NCI-H748 treated with DMSO at 0.1 percent for 48 hours (cell line): ENCODE measurements around the gene RFC1.
"Not testable (repeated sequence)": the region's sequence is repeated elsewhere in the genome, so short reads cannot be mapped to it uniquely, and the experiment has no call there.

ENCODE experiments used
- DNase-seq: peaks from one replicate; lab custom pipeline; 2025; lab: John Stamatoyannopoulos, UW

Gene RFC1

DNA sequence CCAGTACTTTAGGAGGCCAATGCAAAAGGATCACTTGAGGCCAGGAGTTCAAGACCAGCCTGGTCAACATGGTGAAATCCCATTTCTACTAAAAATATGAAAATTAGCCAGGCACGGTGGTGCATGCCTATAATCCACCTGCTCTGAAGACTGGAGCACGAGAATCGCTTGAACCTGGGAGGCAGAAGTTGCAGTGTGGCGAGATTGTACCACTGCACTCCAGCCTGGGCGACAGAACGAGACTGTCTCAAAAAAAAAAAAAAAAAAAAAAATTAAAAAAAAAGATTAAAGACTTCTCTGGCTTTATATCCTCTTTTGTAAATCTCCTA lies 13.0 kb downstream of the RFC1 start:
- DNase-seq, result not testable (repeated sequence)

DNA sequence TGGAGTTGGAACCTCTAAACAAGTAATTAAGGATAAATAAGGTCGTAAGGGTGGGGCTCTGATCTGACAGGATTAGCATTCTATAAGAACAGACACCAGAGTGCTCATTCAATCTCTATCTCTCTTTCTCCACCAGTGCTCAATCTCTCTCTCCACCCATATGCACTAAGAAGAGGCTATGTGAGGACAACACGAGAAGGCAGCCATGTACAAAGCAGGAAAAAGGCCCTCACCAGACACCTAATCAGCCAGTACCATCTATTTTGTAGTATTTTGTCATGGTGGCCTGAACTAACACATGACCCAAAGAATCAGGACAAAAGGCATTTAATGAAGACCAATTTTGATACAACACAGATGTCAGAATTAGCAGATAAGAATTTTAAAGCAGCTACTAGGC lies 16.8 kb downstream of the RFC1 start:
- no peak for DNase-seq

DNA sequence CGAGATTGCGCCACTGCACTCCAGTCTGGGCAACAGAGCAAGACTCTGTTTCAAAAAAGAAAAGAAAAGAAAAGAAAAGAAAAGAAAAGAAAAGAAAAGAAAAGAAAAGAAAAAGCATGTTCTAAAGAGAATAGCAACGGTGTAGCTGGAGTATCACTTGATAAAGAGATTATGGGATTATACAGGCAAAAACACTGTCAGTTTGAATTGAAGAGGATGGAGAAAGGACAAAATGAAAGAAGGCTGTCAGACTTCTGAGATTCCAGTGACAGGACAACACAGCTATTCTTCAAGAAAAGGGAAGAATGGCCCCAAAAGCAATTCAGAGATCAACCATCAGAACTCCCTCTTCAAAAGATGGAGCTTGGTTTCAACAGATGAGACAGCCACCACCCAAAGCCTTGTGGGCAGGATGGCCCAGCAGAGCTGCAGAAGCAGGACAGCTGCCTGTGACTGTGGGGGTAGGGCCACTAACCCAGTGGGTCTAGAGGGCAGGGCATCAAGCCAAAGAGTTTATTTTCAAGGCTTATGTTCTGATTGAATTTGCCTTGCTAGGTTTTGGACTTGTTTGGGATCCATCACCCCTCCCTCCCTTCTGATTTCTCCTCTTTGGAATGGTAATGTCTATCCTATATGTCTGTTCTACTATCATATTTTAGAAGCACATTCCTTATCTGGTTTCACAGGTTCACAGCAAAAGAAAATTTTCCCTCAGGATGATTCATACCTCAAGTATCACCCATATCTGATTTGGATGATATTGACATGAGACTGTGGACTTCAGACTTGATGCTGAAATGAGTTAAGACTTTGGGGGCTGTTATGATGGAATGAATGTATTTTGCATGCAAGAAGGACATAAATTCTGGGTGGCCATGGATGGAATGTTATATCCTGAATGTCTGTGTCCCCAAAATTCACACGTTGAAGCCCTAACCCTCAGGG lies 17.5 kb downstream of the RFC1 start:
- DNase-seq, result no peak

DNA sequence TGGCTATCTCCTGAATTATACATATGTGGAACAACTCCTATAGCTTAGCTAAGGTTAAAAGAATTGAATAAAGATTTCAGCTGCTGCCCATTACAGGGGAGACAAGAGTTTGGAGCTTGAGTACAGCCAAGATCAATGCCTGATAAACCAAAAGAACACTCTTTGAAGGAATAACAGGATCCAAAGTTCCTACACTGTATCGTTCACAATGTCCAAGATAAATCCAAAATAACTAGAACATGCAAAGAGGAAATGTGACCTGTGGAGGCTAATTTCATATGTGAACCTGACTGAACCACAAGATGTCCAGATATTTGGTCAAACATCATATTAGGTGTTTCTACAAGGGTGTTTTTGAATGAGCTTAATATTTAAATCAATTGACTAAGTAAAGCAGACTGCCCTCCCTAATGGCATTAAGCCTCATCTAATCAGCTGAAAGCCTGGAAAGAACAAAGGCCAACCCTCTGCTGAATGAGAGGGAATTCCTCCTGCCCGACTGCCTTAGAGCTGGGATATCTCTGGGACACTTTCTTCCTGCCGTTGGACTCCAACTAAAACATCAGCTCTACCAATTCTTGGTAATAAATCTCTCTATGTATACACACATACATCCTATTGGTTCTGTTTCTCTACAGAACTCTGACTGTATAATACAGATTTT lies 19.2 kb downstream of the RFC1 start:
- DNase-seq, result no peak

DNA sequence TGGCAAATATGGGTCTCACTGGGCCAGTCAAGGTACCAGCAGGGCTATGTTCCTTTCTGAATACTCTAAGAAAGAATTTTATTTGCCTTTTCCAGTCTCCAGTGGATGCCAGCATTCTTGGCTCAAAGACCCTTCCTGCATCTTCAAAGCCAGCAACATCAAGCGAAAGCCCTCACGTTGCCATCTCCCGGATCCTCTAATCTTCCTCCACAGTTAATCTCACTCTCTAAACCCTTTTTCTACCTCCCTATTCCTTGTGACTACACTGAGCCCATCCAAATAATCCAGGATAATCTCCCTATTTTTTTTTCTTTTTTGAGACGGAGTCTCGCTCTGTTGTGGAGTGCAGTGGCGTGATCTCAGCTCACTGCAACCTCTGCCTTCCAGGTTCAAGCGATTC lies 23.4 kb downstream of the RFC1 start:
- no peak for DNase-seq

DNA sequence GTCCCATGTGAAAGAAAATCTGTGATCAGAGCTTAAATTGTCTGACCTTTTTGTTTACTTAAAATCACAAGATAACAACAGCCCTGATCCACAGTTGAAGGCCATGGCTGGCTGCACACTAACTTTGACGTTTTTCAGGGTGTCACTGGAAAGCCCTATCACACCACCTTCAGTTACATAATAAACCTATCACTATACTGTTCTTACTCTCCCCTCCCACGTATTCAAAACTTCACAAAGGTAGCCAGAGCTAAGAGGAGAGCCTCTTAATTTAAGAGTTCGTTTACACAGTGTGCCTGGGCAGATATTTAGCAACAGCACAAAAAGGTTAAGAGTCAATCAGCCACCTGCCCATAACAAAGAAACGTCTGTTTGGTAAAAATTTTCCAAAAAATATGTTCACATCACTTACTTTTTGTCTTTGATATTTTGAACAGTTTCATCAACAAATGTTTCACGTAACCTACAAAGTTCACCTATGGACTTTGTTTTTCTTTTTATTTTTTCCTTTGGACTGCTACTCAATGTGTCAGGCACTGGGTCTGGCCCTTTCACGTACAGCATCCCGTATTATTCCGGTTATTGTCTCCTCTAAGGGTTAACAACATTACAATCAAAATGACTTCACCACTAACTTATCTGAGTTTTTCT lies 25.0 kb downstream of the RFC1 start:
- no peak for DNase-seq

DNA sequence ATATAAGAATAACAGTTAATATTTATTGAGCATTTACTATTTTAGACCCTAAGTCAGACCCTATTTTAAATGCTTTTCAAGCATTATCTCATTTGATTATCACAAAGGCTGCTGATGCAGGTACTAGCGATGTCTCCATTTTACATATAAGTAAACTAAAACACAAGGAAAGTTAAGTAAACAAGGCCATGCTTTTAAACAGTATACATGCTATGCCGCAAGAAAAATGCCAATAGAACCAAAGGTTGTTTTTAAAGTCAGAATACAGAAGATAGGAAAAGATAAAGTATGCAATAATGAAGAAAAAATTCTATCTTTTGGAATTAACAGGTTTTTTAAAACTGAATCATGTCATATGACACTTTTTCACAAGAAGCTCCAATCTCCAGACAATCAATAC lies 26.2 kb downstream of the RFC1 start:
- DNase-seq, result no peak

DNA sequence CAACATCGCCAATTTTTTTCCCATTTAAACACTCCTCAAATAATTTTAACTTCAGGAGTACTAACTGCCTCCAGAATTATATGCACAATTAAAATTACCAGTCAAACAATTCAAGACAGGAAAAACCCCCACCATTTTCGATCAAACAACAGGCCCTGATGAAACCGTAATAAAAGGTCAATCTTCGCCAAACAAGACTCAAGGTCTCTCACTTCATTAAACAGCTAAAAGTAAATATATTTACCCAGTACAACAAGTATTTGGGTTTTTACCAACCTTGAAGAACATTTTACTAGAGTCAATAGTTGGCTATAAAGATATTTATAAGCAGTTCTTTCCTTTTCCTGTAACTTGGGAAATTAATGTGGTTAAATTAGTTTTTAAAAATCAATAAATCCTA lies 28.3 kb downstream of the RFC1 start:
- no peak for DNase-seq

DNA sequence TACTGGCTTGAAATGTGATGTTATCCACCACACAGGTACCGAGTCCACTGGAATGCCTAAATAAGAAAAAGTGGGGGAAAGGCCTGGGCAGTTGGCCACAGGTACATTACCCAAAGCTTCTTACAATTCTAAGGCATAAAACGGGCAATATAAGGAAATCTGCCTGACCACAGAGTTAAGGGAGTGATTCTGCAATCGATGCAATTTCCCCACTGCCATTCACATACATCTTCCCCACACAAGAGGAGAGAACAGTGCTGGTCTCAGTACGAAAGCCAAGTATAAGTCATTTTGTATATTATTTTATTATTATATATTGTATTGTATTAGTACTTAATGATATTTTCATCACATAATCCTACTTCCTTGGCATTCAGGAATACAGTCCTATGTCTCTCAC lies 30.6 kb downstream of the RFC1 start:
- no peak for DNase-seq

DNA sequence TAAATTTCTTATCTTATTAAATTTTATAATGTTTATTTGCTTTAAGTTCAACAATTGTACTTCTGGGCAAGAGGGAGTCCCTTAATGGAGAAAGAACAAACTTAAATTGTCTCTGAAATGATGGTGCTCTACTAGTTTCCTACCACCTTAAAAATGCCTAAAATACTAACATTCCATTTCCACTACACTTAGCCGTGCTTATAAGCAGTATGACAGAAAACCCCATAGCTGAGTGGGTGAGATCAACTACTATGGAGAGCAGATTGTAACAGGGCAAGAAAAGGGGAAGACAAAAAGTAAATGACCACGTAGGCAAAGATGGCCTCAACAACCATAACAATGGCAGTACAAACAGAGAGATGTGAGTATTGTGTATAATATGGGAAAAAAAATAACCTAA lies 35.0 kb downstream of the RFC1 start:
- DNase-seq, result no peak

DNA sequence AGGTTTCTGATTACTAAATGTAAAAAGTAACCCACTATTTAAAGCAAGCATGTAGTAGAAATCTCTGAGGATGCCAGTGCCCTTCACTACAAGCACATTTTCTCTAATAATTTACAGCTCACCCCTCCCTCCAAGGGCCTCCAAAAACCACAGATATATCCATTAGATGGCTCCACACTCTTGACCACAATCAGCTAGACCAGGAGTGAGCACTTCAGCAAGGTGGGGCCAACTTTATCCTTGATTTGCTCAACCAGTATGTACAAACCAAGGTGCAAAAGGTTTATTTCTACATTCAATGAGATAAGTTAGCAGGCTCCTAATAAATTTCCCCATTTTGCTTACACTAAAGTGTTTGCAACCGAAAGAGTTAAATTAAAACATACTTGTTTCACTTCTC lies 35.8 kb downstream of the RFC1 start:
- no peak for DNase-seq

DNA sequence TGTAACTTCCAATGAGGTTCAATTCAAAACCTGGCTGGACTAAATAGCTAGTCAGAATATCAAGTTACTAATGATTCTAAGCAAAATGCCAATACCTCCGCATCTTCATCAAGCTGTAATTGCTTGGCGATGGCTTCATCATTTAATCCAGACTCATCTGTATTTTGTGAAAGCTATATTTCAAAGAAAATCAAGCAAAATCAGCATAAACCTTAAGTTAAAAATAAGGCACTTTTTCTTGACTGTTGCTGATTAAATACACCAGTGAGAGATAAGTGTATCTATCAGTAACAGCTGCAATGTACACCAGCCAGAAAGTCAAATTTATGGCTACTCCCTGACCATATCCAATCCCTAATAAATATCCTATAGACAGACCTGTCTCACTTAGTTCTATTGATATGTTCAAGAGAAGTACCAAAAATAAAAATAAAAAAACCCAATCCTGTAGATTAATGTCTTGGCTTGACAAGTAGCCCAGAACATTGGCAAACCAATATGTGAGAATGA lies 39.6 kb downstream of the RFC1 start:
- DNase-seq, result no peak

DNA sequence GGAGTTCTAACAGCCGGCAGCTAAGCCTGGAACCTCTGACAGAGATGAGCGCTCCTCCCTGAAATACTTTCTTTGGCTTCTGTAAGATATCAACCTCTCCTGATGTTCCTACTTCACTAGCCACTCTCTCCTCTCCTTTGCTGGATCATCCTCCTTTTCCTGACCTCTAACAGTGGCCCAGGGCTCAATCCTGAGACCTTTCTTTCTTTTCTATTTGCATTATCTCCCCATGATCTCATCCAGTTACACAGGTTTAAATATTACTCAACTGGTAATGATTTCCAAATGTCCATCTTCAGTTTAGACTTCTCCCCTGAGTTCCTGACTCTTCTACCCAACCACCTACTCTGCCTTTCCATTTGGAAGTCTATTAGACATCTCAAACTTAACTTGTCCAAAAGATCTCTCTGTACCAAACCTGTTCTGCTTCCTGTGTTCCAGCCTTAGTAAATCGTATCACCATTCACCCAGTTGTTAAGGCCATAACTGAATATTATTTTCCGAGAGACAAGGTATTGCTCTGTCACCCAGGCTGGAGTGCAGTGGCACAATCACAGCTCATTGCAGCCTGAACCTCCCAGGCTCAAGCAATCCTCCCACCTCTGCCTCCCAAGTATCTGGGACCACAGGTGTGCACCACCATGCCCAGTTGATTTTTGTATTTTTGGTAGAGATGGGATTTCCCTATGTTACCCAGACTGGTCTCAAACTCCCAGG lies 41.1 kb downstream of the RFC1 start:
- DNase-seq, result no peak

DNA sequence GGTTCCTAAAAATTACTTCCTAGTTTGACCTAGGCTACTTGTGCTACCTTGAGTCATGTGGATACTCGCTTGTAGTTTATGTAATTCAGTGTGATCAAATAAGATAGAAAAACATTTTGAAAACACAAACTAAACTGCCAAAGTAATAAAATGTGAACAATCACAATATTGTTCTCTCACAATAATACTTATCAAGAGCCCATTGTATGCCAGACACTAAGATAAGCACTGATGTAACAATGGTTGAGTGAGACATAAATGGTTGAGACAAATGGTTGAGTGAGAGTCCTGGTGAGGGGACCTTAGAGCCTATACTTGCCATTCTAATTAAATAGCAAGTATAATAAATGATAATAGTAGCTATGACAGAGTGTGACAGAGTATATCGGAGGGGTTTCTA lies 41.7 kb downstream of the RFC1 start:
- DNase-seq, result no peak

DNA sequence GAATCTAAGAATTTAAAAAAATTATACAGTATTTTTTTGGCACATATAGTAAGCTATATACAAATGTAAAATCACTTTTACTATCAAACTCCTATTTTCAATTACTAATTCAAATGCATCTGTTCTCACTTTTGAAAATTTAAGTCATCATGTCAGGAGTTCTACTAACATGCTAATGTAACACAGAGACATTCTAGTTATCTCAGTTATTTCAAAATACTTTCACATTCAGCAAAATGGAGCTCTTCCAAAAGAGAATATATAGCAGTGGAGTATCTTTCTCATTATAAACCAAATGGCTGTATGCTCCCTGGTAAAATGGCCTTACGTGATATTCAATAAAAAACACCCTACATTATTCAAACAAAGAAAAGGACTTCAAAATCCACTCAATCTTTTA lies 42.3 kb downstream of the RFC1 start:
- DNase-seq, result no peak

DNA sequence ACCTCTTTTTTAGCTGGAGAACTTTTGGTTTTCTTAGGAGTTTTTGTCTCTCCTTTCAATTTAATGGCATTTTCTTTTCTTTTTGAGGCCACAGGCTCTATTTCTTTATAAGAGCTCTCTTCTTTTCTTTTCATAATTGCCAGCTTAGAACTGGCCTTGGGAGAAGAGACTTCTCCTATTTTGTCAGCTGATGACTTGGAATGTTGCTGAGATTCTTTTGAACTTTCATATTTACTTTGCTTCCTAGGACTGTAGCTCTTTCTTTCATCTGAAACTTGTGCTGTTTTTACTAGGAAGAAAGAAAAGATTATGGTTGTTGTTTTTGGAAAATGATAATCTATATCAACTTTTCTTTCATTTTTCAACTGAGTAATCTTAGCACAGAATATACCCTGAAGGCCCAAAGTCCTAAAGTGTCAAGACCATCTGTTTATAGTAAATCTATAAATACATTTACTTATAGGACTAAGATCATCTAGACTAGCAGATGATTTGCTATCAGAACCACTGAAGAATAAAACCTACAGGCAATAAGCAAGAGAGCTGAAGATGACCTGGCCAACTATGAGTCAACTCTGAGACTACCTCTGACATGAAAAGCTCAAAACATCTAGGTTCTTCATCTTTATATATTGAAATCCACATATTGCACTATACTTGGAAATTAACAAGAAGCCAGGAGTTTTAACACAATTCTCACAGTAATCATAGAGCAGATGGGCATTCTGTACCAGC lies 45.6 kb downstream of the RFC1 start:
- no peak for DNase-seq

DNA sequence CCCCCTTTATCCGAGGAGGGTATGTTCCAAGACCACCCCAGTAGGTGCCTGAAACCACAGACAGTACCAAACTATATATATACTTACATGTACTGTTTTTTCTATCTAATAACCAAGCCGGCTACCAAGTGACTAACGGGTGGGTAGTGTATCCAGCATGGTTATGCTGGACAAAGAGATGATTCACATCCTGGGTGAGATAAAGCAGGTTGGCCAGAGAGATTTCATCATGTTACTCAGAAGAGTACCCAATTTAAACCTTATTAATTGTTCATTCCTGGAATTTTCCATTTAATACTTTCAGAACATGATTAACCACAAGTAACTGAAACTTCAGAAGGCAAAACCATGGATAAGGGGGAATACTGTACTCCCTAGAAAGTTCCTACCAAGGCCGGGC lies 46.5 kb downstream of the RFC1 start:
- DNase-seq, result no peak

DNA sequence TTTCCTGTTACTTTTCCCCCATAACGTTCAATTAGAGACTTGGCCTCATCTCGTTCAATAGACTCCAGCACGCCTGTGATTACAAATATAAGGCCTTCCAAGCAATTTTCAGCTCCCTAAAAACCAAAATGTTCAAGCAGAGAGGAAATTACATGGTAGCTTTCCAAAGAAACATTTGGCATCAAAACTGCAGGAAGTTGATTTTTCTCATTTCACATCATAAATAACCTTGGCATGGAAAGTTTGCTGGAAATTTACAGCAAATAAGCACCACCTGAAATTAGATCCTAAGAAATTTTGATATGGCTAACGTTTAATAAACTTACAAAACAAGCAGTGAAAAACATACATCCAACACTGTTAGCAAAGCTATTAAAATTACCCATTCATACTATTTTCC lies 53.3 kb downstream of the RFC1 start:
- DNase-seq, result no peak

DNA sequence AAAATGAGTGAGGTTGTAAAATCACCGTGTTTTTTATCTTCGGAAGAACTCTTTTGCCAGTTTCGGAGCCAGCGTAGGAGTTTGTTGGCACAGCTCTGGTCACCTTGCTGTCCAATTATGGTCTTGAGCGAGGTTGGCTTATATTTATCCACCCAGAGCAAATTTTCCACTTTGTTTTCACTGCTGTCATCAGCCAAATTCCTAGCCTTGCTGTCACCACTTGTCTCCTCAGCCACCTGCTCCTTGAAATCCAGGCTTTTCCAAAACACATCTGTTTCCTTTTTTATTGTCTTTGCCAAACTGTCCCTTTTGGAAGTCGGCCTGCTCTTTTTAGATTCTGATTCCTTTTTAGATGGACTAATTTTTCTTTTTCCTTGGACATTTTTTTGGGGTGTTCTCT lies 57.6 kb downstream of the RFC1 start:
- no peak for DNase-seq

DNA sequence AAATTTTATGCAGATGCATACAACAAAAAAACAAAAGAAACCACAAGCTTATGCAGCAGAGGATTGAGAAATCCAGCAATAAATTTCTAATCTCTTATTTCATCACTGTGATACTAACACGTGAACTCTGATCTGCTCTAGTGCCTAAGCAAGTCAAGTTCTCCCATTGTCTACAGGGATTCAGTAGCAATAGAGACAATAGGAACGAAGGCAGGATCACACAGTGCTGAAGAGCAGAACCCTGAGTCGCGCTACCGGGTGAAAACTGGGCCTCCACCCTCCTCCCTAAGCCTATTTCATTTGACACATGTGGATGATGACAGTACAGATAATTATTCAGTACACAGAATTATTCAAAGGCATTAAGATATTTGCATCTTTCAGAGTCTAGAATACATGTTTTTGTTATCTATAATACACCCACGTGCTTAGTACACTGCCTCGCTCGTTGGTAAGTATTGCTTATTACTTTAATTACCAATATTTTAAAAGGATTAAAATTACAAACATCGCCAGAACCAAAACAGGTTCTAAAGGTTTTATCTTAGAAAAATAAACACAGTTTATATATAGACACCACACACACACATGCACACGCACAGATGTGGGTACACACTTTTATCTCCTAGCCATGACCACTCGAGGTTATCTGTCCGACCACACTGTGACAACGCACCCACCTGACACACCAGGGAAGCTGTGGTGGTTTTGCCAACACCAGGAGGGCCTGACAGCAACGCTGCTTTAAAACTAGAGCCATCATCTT lies 60.1 kb downstream of the RFC1 start:
- no peak for DNase-seq

DNA sequence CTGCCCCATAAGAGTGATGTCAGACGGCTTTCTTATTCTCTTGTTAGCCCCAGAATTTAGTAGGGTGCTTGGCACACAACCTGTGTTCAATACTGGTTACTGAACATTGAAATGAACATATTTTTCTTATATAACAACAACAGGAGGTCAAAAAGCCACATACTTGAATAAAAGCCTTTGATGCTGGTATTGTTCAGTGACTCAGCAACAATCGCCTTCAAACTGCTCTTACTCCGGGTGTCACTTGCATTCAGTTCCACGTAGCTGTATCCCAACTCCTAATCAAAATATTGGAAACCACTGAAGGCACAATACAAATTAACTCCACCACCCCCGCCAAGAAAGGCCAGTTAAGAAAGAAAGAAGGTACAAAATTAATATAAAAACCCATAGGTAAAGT lies 61.5 kb downstream of the RFC1 start:
- no peak for DNase-seq
